Sigmoid colon (tissue), 7 donors: ENCODE results near the gene SUSD3. TPM values are rescaled to one million over a fixed set of nuclear protein-coding genes. Genes with fewer than 3 reads are reported as not detected.

ENCODE experiments used
- DNase-seq: peaks from one replicate; pipeline ENCODE4 v3.0.0-alpha.2; 2019
- H3K27ac ChIP-seq, 4 donors: fragments of 200-600 bp; sonication (generic); one replicate each; pipeline ENCODE4 v1.5.1; 2016 to 2019; ENCODE audit warnings: mild to moderate bottlenecking in 1 of 4
- H3K27me3 ChIP-seq, 3 donors: fragments of 200-600 bp; sonication (generic); one replicate each; pipeline ENCODE4 v1.5.1; 2019; ENCODE audit warnings: mild to moderate bottlenecking in 1 of 3
- H3K36me3 ChIP-seq, 4 donors: fragments of 200-600 bp; sonication (generic); one replicate each; pipeline ENCODE4 v1.5.1; 2016 to 2019
- H3K4me1 ChIP-seq, 4 donors: fragments of 200-600 bp; sonication (generic); one replicate each; pipeline ENCODE4 v1.5.1; 2017 to 2019
- H3K4me3 ChIP-seq, 4 donors: fragments of 200-600 bp; sonication (generic); one replicate each; pipeline ENCODE4 v1.5.1; 2017 to 2019; ENCODE audit warnings: mild to moderate bottlenecking in 2 of 4, moderate library complexity in 1 of 4
- H3K9me3 ChIP-seq, 4 donors: fragments of 200-600 bp in 3 of 4; sonication (generic) in 3 of 4; one replicate each; pipeline versions ENCODE4 v1.5.1 to v1.6.1; 2013 to 2019
- EP300 ChIP-seq, 4 donors: sonication (generic); formaldehyde crosslinking; IDR thresholded peaks; one replicate each; pipeline ENCODE4 v1.6.1; 2017; ENCODE audit warnings: antibody characterized with exemption in 4 of 4
- POLR2A ChIP-seq, 2 donors: fragments of 450-650 bp; IDR thresholded peaks; one replicate each; pipeline ENCODE4 v1.6.1; 2016; ENCODE audit warnings: antibody characterized with exemption in 2 of 2, mild to moderate bottlenecking in 2 of 2, moderate library complexity in 2 of 2
- POLR2AphosphoS5 ChIP-seq, 4 donors: sonication (generic); formaldehyde crosslinking; IDR thresholded peaks; one replicate each; pipeline ENCODE4 v1.6.1; 2017; ENCODE audit warnings: antibody characterized with exemption in 4 of 4
- WGBS, 2 donors: extraction: QIAGEN DNeasy Blood & Tissue Kit; methylation state at CpG; one replicate each; pipeline ENCODE4 v1.1.7; 2013; 5-methylcytosine and 5-hydroxymethylcytosine counted together
- intact Hi-C: fragments of 100-400 bp; cut with DNase I; formaldehyde crosslinking; loops from one replicate; pipeline ENCODE4 v1.15.1; 2023
- polyA plus RNA-seq, 3 donors: library from polyadenylated mRNA; stranded (reverse); fragments of 200-250 nt; gene quantifications; one replicate each; pipeline ENCODE4 v1.2.3, GENCODE V29; 2013
- total RNA-seq, 4 donors: library from RNA; depleted of rRNA; stranded (reverse); fragments of >200 nt; gene quantifications; one replicate each; pipeline ENCODE4 v1.1.0, GENCODE V29; 2016
- TF ChIP-seq, protein P1 (sequence below), 4 experiments: fragments of 450-650 bp in 3 of 4; fragments of 200-600 bp in 1 of 4; IDR thresholded peaks; one replicate each; pipeline ENCODE4 v1.5.1; 2016 to 2019; ENCODE audit warnings: antibody characterized with exemption in 4 of 4, mild to moderate bottlenecking in 3 of 4, moderate library complexity in 2 of 4
- donor health status: healthy with polysubstance abuse.
- donor health status: Bipolar disorder and iron deficiency.
- donor health status: healthy.

Gene SUSD3
- total and polyA plus RNA-seq, 7 donors = 0.92 to 15.2 (median 4.7) TPM; not detected in 1

GRCh38 chr9:93048566-93049448 is 9.7 kb upstream of the SUSD3 start:
- DNase-seq = no peak
- no peak overlapping the region for H3K27ac ChIP-seq
- WGBS, 2 donors = 87 to 92% methylated on average over 8 of the region's 8 CpGs
- intact Hi-C loops = no loop called here
- H3K4me3 ChIP-seq = no peak overlapping the region
- H3K36me3 ChIP-seq = no peaks in the 10 kb centered on the region
- no peaks in the 10 kb centered on the region for H3K27me3 ChIP-seq
- no peaks in the 10 kb centered on the region for H3K9me3 ChIP-seq
- H3K4me1 ChIP-seq = peaks cover 0 to 7% (median 3%) of the 10 kb centered on the region in 4 donors
- TF ChIP-seq POLR2A (IDR thresholded peaks at IDR 0.05) (no peak), POLR2AphosphoS5 (IDR thresholded peaks at IDR 0.05) (no peak), EP300 (IDR thresholded peaks at IDR 0.05) (no peak)
- TF ChIP-seq, protein P1, sequence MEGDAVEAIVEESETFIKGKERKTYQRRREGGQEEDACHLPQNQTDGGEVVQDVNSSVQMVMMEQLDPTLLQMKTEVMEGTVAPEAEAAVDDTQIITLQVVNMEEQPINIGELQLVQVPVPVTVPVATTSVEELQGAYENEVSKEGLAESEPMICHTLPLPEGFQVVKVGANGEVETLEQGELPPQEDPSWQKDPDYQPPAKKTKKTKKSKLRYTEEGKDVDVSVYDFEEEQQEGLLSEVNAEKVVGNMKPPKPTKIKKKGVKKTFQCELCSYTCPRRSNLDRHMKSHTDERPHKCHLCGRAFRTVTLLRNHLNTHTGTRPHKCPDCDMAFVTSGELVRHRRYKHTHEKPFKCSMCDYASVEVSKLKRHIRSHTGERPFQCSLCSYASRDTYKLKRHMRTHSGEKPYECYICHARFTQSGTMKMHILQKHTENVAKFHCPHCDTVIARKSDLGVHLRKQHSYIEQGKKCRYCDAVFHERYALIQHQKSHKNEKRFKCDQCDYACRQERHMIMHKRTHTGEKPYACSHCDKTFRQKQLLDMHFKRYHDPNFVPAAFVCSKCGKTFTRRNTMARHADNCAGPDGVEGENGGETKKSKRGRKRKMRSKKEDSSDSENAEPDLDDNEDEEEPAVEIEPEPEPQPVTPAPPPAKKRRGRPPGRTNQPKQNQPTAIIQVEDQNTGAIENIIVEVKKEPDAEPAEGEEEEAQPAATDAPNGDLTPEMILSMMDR (IDR thresholded peaks at IDR 0.05) = no peak

DNA sequence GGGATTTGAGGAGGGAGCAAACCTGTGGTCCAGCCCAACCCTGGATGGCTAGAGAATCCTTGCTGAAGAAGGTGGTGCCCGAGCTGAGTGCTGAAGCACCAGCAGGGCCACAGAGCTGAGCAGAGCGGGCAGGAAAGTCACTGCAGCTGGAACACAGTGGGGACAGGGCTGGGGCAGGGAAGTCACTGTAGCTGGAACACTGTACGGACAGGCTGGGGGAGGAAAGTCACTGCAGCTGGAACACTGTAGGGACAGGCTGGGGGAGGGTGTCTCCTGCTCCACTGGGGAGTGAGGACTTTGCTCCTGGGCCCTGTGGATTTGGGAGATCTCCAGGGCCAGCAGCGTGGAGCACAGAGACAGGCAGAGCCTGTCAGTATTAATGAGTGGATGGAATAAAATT is 9.0 kb upstream of the SUSD3 start:
- Histone ChIP-seq H3K4me3 (no peak overlapping the region), H3K9me3 (no peaks in the 10 kb centered on the region), H3K36me3 (no peaks in the 10 kb centered on the region), H3K27me3 (no peaks in the 10 kb centered on the region), H3K4me1 (peaks cover 0 to 7% (median 3%) of the 10 kb centered on the region in 4 donors), H3K27ac (no peak overlapping the region)
- no peak for TF ChIP-seq EP300 (IDR thresholded peaks at IDR 0.05)
- no peak for TF ChIP-seq POLR2AphosphoS5 (IDR thresholded peaks at IDR 0.05)
- TF ChIP-seq, protein P1 (IDR thresholded peaks at IDR 0.05) = no peak
- no peak for TF ChIP-seq POLR2A (IDR thresholded peaks at IDR 0.05)
- no peak for DNase-seq
- intact Hi-C loops = no loop called here
- 43 to 77% methylated on average over 4 of the region's 4 CpGs for WGBS, 2 donors

DNA sequence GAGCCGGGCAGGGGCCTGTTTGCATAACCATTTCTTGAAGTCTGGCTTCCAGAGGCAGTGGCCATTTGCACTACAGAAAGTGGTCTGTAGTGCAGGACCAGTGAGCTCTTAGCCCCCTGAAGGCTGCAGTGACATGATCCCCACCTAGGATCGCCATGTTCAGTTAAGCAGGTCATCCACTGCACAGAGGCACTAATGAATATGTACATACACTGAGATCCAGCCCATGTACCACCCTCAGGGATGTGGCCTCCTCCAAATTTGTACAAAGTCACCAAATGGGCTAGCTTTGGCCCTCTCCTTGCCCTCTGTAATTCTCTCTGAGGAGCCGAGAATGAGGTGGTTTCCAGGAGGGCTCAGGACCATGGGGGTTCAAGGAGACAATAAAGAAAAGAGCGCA is 8.3 kb upstream of the SUSD3 start:
- Histone ChIP-seq H3K27me3 (no peaks in the 10 kb centered on the region), H3K36me3 (no peaks in the 10 kb centered on the region), H3K9me3 (no peaks in the 10 kb centered on the region), H3K4me3 (no peak overlapping the region), H3K27ac (no peak overlapping the region), H3K4me1 (peaks cover 0 to 7% (median 3%) of the 10 kb centered on the region in 4 donors)
- WGBS, 2 donors = 89 to 92% methylated on average over 4 of the region's 4 CpGs
- TF ChIP-seq, protein P1 (IDR thresholded peaks at IDR 0.05) = no peak
- TF ChIP-seq POLR2AphosphoS5 (IDR thresholded peaks at IDR 0.05) (no peak), EP300 (IDR thresholded peaks at IDR 0.05) (no peak), POLR2A (IDR thresholded peaks at IDR 0.05) (no peak)
- DNase-seq = no peak
- intact Hi-C loops = no loop called here

DNA sequence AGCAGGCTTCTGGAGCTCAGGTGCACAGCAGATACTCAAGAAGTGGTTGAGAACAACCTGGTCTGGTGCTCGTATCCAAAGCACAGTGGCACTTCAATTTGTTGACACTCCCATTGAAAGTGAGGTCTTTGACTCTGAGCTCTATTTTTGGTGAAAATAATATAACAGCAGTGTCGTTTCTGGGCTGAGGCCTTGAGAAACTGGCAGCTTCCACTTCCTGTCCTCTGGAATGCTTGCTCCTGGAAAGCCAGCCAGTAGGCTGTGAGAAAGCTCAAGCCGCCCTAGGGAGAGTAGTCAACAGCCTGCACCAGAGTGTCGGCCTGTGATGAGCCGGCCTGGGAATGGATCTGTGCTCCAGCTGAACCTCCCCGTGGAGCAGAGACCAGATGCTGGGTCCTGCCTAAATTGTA is 6.8 kb upstream of the SUSD3 start:
- intact Hi-C loops = no loop called here
- TF ChIP-seq POLR2AphosphoS5 (IDR thresholded peaks at IDR 0.05) = no peak
- TF ChIP-seq, protein P1 (IDR thresholded peaks at IDR 0.05) = no peak
- TF ChIP-seq POLR2A (IDR thresholded peaks at IDR 0.05) = no peak
- TF ChIP-seq EP300 (IDR thresholded peaks at IDR 0.05) = no peak
- Histone ChIP-seq H3K27ac (peak overlapping the region; percentile 38 to 56 (median 44)), H3K4me3 (no peak overlapping the region), H3K9me3 (no peaks in the 10 kb centered on the region), H3K36me3 (no peaks in the 10 kb centered on the region), H3K4me1 (peaks cover 0 to 7% (median 3%) of the 10 kb centered on the region in 4 donors), H3K27me3 (no peaks in the 10 kb centered on the region)
- peak; percentile 84 for DNase-seq
- 69 to 77% methylated on average over 6 of the region's 6 CpGs for WGBS, 2 donors
